GM21723 (cell line): ENCODE data around the gene WTIP.
"Not testable (repeated sequence)": the region's sequence is repeated elsewhere in the genome, so short reads cannot be mapped to it uniquely, and the experiment has no call there.

Experiments used
- ATAC-seq: cut with Tn5 transposase; IDR thresholded peaks from one replicate; pipeline ENCODE4 v1.9.1; 2021; ENCODE audit warnings: mild to moderate bottlenecking, moderate library complexity; ENCODE audit not compliant: unreplicated experiment

The WTIP gene

GRCh38 chr19:34480971-34481841, at the start of gene WTIP:
Gene WTIP (plus strand): TSS chr19:34481758. CDS start chr19:34481975, 217 bp downstream.
- no peak for ATAC-seq

GRCh38 chr19:34432797-34433196, 48.8 kb upstream of the WTIP start:
- ATAC-seq: no peak

GRCh38 chr19:34436716-34437115, 44.8 kb upstream of the WTIP start:
- no peak for ATAC-seq

GRCh38 chr19:34448191-34448590, 33.4 kb upstream of the WTIP start:
- ATAC-seq: no peak

GRCh38 chr19:34452723-34453122, 28.8 kb upstream of the WTIP start:
- ATAC-seq: no peak

GRCh38 chr19:34454091-34454490, 27.5 kb upstream of the WTIP start:
- no peak for ATAC-seq

- ATAC-seq: no peak
Measured at GRCh38 chr19:34454685-34455084, 26.9 kb upstream of the WTIP start.

- not testable (repeated sequence) for ATAC-seq
Measured at GRCh38 chr19:34455783-34456480, 25.6 kb upstream of the WTIP start.

GRCh38 chr19:34457446-34457845, 24.1 kb upstream of the WTIP start:
- no peak for ATAC-seq

- no peak for ATAC-seq
Measured at GRCh38 chr19:34458677-34459076, 22.9 kb upstream of the WTIP start.

GRCh38 chr19:34459614-34460013, 21.9 kb upstream of the WTIP start:
- ATAC-seq: no peak

- no peak for ATAC-seq
Measured at GRCh38 chr19:34461375-34462100, 20.0 kb upstream of the WTIP start.

GRCh38 chr19:34464785-34465184, 16.8 kb upstream of the WTIP start:
- not testable (repeated sequence) for ATAC-seq

GRCh38 chr19:34468409-34468808, 13.1 kb upstream of the WTIP start:
- ATAC-seq: no peak

GRCh38 chr19:34469026-34469425, 12.5 kb upstream of the WTIP start:
- not testable (repeated sequence) for ATAC-seq

GRCh38 chr19:34471906-34472700, 9.5 kb upstream of the WTIP start:
- no peak for ATAC-seq

- ATAC-seq: no peak
Measured at GRCh38 chr19:34474233-34474989, 7.1 kb upstream of the WTIP start.

GRCh38 chr19:34475026-34475974, 6.3 kb upstream of the WTIP start:
- no peak for ATAC-seq
